OCI-LY7 (cell line): ENCODE results near the gene UBE2S. TPM values are rescaled to one million over a fixed set of nuclear protein-coding genes. Genes with fewer than 3 reads are reported as not detected.

Experiments
- BruUV-seq: library from RNA; stranded (reverse); fragments of 400-500 nt; replicated peaks from 2 replicates; lab custom pipeline; 2021; lab: Mats Ljungman, UMichigan
- CTCF ChIA-PET: fragments of 300-600 bp; sonication (Branson Sonifier 250); formaldehyde crosslinking; loops from one replicate; lab custom pipeline; 2022; ENCODE audit warnings: antibody characterized with exemption; ENCODE audit not compliant: unreplicated experiment; lab: Charles Lee
- POLR2A ChIA-PET: fragments of 300-600 bp; sonication (Branson Sonifier 250); formaldehyde crosslinking; loops from one replicate; lab custom pipeline; 2022; ENCODE audit warnings: antibody characterized with exemption; lab: Charles Lee
- DNase-seq: peaks from one replicate; pipeline ENCODE4 v3.0.0-alpha.2; 2015; ENCODE audit warnings: low spot score
- H2AFZ ChIP-seq: fragments of 200-600 bp; sonication (generic), shearing (Covaris generic); 2 replicates; pipeline ENCODE4 v1.6.1; 2014; ENCODE audit warnings: mild to moderate bottlenecking, antibody characterized with exemption, low read length, moderate library complexity
- H3K27ac ChIP-seq: fragments of 200-600 bp; sonication (generic); 2 replicates; pipeline ENCODE4 v1.5.1; 2014; ENCODE audit warnings: mixed run types, low read depth, mild to moderate bottlenecking, moderate library complexity, low read length, inconsistent platforms; ENCODE audit not compliant: poor library complexity, severe bottlenecking
- H3K36me3 ChIP-seq: fragments of 200-600 bp; sonication (generic); 2 replicates; pipeline ENCODE4 v1.6.1; 2014; ENCODE audit warnings: mild to moderate bottlenecking, antibody characterized with exemption, low read length, moderate library complexity, mixed read lengths; ENCODE audit not compliant: insufficient read depth
- H3K4me1 ChIP-seq: fragments of 200-600 bp; sonication (generic); 2 replicates; pipeline ENCODE4 v1.5.1; 2014; ENCODE audit warnings: mild to moderate bottlenecking, low read length; ENCODE audit not compliant: insufficient read depth, poor library complexity, severe bottlenecking
- H3K4me2 ChIP-seq: fragments of 200-600 bp; sonication (generic); 2 replicates; pipeline ENCODE4 v1.6.1; 2014; ENCODE audit warnings: mild to moderate bottlenecking, low read length
- H3K4me3 ChIP-seq: fragments of 200-600 bp; sonication (generic); 2 replicates; pipeline ENCODE4 v1.5.1; 2014; ENCODE audit warnings: mild to moderate bottlenecking, low read depth, low read length; ENCODE audit not compliant: poor library complexity, severe bottlenecking
- H3K79me2 ChIP-seq: fragments of 200-600 bp; sonication (generic); 2 replicates; pipeline ENCODE4 v1.6.1; 2016; ENCODE audit warnings: low read depth, mild to moderate bottlenecking, low read length, moderate library complexity, mixed read lengths; ENCODE audit not compliant: insufficient read depth
- H3K9me2 ChIP-seq: fragments of 200-600 bp; sonication (generic); 2 replicates; pipeline ENCODE4 v1.6.1; 2016; ENCODE audit warnings: mild to moderate bottlenecking, low read length, mixed read lengths; ENCODE audit not compliant: insufficient read depth
- H3K9me3 ChIP-seq: fragments of 200-600 bp; sonication (generic); 2 replicates; pipeline ENCODE4 v1.6.1; 2014; ENCODE audit warnings: mild to moderate bottlenecking, mixed run types, low read length, mixed read lengths
- H4K20me1 ChIP-seq: fragments of 200-600 bp; sonication (generic); 2 replicates; pipeline ENCODE4 v1.6.1; 2014; ENCODE audit warnings: mild to moderate bottlenecking, antibody characterized with exemption, low read length, moderate library complexity, mixed read lengths; ENCODE audit not compliant: insufficient read depth
- EZH2phosphoT487 ChIP-seq: fragments of 200-600 bp; sonication (generic); IDR thresholded peaks from 2 replicates; pipeline ENCODE4 v1.6.1; 2018; ENCODE audit warnings: low read depth, borderline replicate concordance, mild to moderate bottlenecking, mixed run types, antibody characterized with exemption, low read length, moderate library complexity, mixed read lengths
- intact Hi-C: fragments of 100-400 bp; cut with micrococcal nuclease; formaldehyde crosslinking; loops from one replicate; pipeline ENCODE4 v1.10.0; 2022; ENCODE audit not compliant: unreplicated experiment
- total RNA-seq, 2 experiments: library from RNA; depleted of rRNA in 1 of 2; stranded (reverse); fragments of >200 nt in 1 of 2; shearing (Covaris generic) in 1 of 2; gene quantifications; 2 replicates each; pipeline ENCODE4 v1.2.3, GENCODE V29; 2014 to 2022
- TF ChIP-seq, protein P1 (sequence below): fragments of 200-600 bp; sonication (generic); conservative IDR thresholded peaks from 2 replicates; pipeline ENCODE4 v1.5.1; 2014; ENCODE audit warnings: mild to moderate bottlenecking, antibody characterized with exemption, low read length, moderate library complexity, mixed read lengths

UBE2S gene
- total RNA-seq, 2 experiments from 2014 or later = 285 to 682 TPM

DNA sequence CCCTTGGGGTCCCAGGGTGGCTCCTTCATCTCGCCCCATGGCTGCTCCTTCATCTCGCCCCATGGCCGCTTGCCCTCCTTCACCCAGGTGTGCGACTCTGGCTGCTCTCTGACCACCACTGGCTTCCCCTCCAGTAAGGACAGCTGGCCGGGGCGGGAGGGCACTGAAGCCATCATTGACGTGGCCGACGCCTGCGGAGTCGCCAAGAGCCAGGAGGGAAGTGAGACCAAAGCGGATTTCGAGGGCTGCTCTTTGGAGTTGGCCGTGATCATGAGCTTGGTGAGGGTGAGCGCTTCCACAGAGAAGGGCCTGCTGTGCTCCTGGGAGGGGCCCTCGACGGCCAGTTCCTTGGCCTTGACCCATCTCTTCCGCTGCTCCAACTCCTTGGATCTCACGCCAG is 49.1 kb downstream of the UBE2S start:
- no TSS peak for BruUV-seq
- Histone ChIP-seq H3K4me1 (peaks cover 9% of the 10 kb centered on the region), H2AFZ (no peak overlapping the region), H3K79me2 (no peaks in the 10 kb centered on the region), H3K4me3 (no peak overlapping the region), H3K4me2 (no peak overlapping the region), H3K27ac (no peak overlapping the region), H4K20me1 (no peaks in the 10 kb centered on the region), H3K36me3 (no peaks in the 10 kb centered on the region), H3K9me2 (no peaks in the 10 kb centered on the region), H3K9me3 (no peaks in the 10 kb centered on the region)
- ChIA-PET POLR2A (no interaction called here), CTCF (no interaction called here)
- DNase-seq = no peak
- intact Hi-C loops = no loop called here
- TF ChIP-seq, protein P1, sequence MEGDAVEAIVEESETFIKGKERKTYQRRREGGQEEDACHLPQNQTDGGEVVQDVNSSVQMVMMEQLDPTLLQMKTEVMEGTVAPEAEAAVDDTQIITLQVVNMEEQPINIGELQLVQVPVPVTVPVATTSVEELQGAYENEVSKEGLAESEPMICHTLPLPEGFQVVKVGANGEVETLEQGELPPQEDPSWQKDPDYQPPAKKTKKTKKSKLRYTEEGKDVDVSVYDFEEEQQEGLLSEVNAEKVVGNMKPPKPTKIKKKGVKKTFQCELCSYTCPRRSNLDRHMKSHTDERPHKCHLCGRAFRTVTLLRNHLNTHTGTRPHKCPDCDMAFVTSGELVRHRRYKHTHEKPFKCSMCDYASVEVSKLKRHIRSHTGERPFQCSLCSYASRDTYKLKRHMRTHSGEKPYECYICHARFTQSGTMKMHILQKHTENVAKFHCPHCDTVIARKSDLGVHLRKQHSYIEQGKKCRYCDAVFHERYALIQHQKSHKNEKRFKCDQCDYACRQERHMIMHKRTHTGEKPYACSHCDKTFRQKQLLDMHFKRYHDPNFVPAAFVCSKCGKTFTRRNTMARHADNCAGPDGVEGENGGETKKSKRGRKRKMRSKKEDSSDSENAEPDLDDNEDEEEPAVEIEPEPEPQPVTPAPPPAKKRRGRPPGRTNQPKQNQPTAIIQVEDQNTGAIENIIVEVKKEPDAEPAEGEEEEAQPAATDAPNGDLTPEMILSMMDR = no peak

GRCh38 chr19:55355213-55355821 is 52.3 kb downstream of the UBE2S start:
- no peak for DNase-seq
- H3K4me3 ChIP-seq = no peak overlapping the region
- no peaks in the 10 kb centered on the region for H3K9me3 ChIP-seq
- no TSS peak for BruUV-seq
- no peaks in the 10 kb centered on the region for H4K20me1 ChIP-seq
- no peak overlapping the region for H2AFZ ChIP-seq
- no peak overlapping the region for H3K4me2 ChIP-seq
- H3K4me1 ChIP-seq = peaks cover 12% of the 10 kb centered on the region
- ChIA-PET POLR2A (interaction anchor here (0.6 kb wide), 1 partner anchor 54 kb away, joined by 5 read pairs; no protein-coding TSS in a partner anchor), CTCF (interaction anchor here (1.1 kb wide), 1 partner anchor 33 kb away, joined by 3 read pairs; no protein-coding TSS in a partner anchor)
- no peak for TF ChIP-seq EZH2phosphoT487
- no peaks in the 10 kb centered on the region for H3K9me2 ChIP-seq
- no peaks in the 10 kb centered on the region for H3K36me3 ChIP-seq
- intact Hi-C loops = no loop called here
- H3K27ac ChIP-seq = no peak overlapping the region
- H3K79me2 ChIP-seq = no peaks in the 10 kb centered on the region

DNA sequence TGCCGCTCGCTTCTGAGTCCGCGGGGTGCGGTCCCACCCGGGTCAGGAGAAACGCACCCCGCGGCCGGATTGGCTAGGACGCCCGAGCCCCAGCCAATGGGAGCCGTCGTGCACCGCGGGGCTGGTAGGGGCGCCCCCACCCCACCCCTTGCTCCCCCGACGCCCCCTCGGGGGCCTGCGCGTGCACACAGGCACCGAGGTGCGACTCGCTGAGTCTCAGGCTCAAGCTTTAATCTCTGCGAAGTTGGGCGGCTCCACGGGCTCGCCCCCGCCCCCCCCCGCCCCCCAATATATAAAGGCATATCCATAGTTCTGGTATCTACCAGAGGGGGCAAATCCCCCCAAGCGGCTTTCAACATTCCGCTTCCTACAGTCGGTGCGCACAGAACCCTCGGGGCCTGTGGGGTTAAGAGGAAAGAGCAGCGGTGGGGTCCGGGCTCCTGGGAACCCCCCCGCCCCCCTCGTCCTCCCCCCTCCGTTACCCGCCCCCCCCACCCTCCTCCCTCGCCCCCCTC is 52.8 kb downstream of the UBE2S start, which contains the start of gene COX6B2:
Gene COX6B2 (minus strand): TSS at position 22 of the 515 bp plus-strand sequence. CDS start 198 bp downstream, outside the sequence.
- Histone ChIP-seq H3K27ac (no peak within 1 kb of the TSS), H3K79me2 (no peaks in the 10 kb centered on the region), H3K9me3 (no peaks in the 10 kb centered on the region), H3K36me3 (no peaks in the 10 kb centered on the region), H4K20me1 (no peaks in the 10 kb centered on the region), H2AFZ (peak within 1 kb of the TSS; percentile 34; the same call in 1 of the 2 replicates), H3K4me1 (peaks cover 12% of the 10 kb centered on the region), H3K4me3 (peak within 1 kb of the TSS; percentile 65), H3K9me2 (no peaks in the 10 kb centered on the region), H3K4me2 (peak within 1 kb of the TSS; percentile 71)
- no TSS peak for BruUV-seq
- intact Hi-C loops = no loop called here
- TF ChIP-seq, protein P1 = no peak
- TF ChIP-seq EZH2phosphoT487 = no peak
- ChIA-PET POLR2A (no interaction called here), CTCF (no interaction called here)
- DNase-seq = no peak
